ENCODE results near the gene ATP13A2.
A peak's percentile ranks its signal among the peaks of the same experiment; 100 is the strongest.
"Not testable (repeated sequence)": the region's sequence is repeated elsewhere in the genome, so short reads cannot be mapped to it uniquely, and the experiment has no call there.

The ATP13A2 gene

GRCh38 chr1:16978139-16978538 is 33.6 kb downstream of the ATP13A2 start:
- DNase-seq = no peak

GRCh38 chr1:16977377-16977776 is 34.4 kb downstream of the ATP13A2 start:
- no peak for DNase-seq

GRCh38 chr1:16976966-16977365 is 34.8 kb downstream of the ATP13A2 start:
- no peak for DNase-seq

- DNase-seq = no peak
These were observed 35.9 kb downstream of the ATP13A2 start for GRCh38 chr1:16975838-16976237.

- no peak for DNase-seq
These were observed 36.5 kb downstream of the ATP13A2 start for GRCh38 chr1:16975211-16975610.

GRCh38 chr1:16973215-16973614 is 38.5 kb downstream of the ATP13A2 start:
- DNase-seq = no peak

- DNase-seq = no peak
These were observed 39.4 kb downstream of the ATP13A2 start for GRCh38 chr1:16972189-16972895.

- no peak for DNase-seq
These were observed 40.2 kb downstream of the ATP13A2 start for GRCh38 chr1:16971341-16972188.

GRCh38 chr1:16970132-16970910 is 41.4 kb downstream of the ATP13A2 start:
- DNase-seq = no peak

GRCh38 chr1:16969651-16970050 is 42.1 kb downstream of the ATP13A2 start:
- DNase-seq = no peak

- DNase-seq = no peak
These were observed 42.6 kb downstream of the ATP13A2 start for GRCh38 chr1:16969057-16969611.

GRCh38 chr1:16968372-16968771 is 43.4 kb downstream of the ATP13A2 start:
- DNase-seq = no peak

- DNase-seq = no peak
These were observed 43.8 kb downstream of the ATP13A2 start for GRCh38 chr1:16967962-16968361.

- no peak for DNase-seq
These were observed 44.6 kb downstream of the ATP13A2 start for GRCh38 chr1:16967095-16967575.

- no peak for DNase-seq
These were observed 45.4 kb downstream of the ATP13A2 start for GRCh38 chr1:16966282-16966681.

GRCh38 chr1:16965486-16966067 is 46.2 kb downstream of the ATP13A2 start:
- no peak for DNase-seq

- not testable (repeated sequence) for DNase-seq
These were observed 47.6 kb downstream of the ATP13A2 start for GRCh38 chr1:16964169-16964568.

GRCh38 chr1:16961297-16962133 is 50.2 kb downstream of the ATP13A2 start:
- DNase-seq = no peak

- peak; percentile 88 for DNase-seq
These were observed 51.0 kb downstream of the ATP13A2 start for GRCh38 chr1:16960560-16961296.

GRCh38 chr1:16958475-16958874 is 53.3 kb downstream of the ATP13A2 start:
- no peak for DNase-seq

GRCh38 chr1:16957731-16958130 is 54.0 kb downstream of the ATP13A2 start:
- DNase-seq = no peak
